CD8-positive, alpha-beta memory T cell (primary cell): ENCODE results near the gene ARID3C. TPM values are rescaled to one million over a fixed set of nuclear protein-coding genes. Genes with fewer than 3 reads are reported as not detected.

Source experiments
- CTCF ChIA-PET: fragments of 350-600 bp; sonication (Branson Sonifier 250); formaldehyde crosslinking; loops from one replicate; lab custom pipeline; 2021; ENCODE audit warnings: antibody characterized with exemption; lab: Charles Lee
- POLR2A ChIA-PET: fragments of 350-600 bp; sonication (Branson Sonifier 250); formaldehyde crosslinking; loops from one replicate; lab custom pipeline; 2021; ENCODE audit warnings: antibody characterized with exemption; lab: Charles Lee
- DNase-seq, 5 donors: peaks; one replicate each; pipeline versions ENCODE4 v3.0.0 to v3.0.0-alpha.2; 2020 to 2022; ENCODE audit warnings: mixed read lengths in 1 of 5
- H3K27ac ChIP-seq: one replicate; pipeline ENCODE4 v1.7.0; 2013; ENCODE audit warnings: low read depth, mild to moderate bottlenecking, low read length, moderate library complexity
- H3K27me3 ChIP-seq: 2 replicates; pipeline ENCODE4 v1.7.0; 2013; ENCODE audit warnings: low read length, mild to moderate bottlenecking; ENCODE audit not compliant: insufficient read depth, poor library complexity, severe bottlenecking
- H3K36me3 ChIP-seq: 2 replicates; pipeline ENCODE4 v1.7.0; 2013; ENCODE audit warnings: mild to moderate bottlenecking, low read length, moderate library complexity; ENCODE audit not compliant: insufficient read depth
- H3K4me1 ChIP-seq: 2 replicates; pipeline ENCODE4 v1.7.0; 2013; ENCODE audit warnings: mild to moderate bottlenecking, low read length, moderate library complexity; ENCODE audit not compliant: insufficient read depth
- H3K4me3 ChIP-seq: 2 replicates; pipeline ENCODE4 v1.7.0; 2013; ENCODE audit warnings: mild to moderate bottlenecking, low read length
- H3K9me3 ChIP-seq: 2 replicates; pipeline ENCODE4 v1.7.0; 2013; ENCODE audit warnings: mild to moderate bottlenecking, low read length
- H3K27ac Mint-ChIP-seq, 8 donors: one replicate each; pipeline ENCODE4 v1.8.0; 2020 to 2021; ENCODE audit warnings: mixed read lengths in 8 of 8, mild to moderate bottlenecking in 6 of 8, inconsistent platforms in 3 of 8, moderate library complexity in 3 of 8
- H3K27me3 Mint-ChIP-seq, 2 donors: one replicate each; pipeline ENCODE4 v1.8.0; 2020 to 2021; ENCODE audit warnings: mixed read lengths in 2 of 2, mild to moderate bottlenecking in 1 of 2, moderate library complexity in 1 of 2
- H3K36me3 Mint-ChIP-seq, 3 donors: one replicate each; pipeline ENCODE4 v1.8.0; 2020 to 2021; ENCODE audit warnings: mixed read lengths in 3 of 3, inconsistent platforms in 1 of 3, mild to moderate bottlenecking in 1 of 3
- H3K4me1 Mint-ChIP-seq, 3 donors: one replicate each; pipeline ENCODE4 v1.8.0; 2020 to 2021; ENCODE audit warnings: mixed read lengths in 3 of 3, inconsistent platforms in 1 of 3, mild to moderate bottlenecking in 1 of 3
- H3K4me3 Mint-ChIP-seq, 7 donors: one replicate each; pipeline ENCODE4 v1.8.0; 2020 to 2021; ENCODE audit warnings: mixed read lengths in 7 of 7, mild to moderate bottlenecking in 6 of 7, moderate library complexity in 4 of 7, inconsistent platforms in 2 of 7
- H3K9me3 Mint-ChIP-seq, 5 donors: one replicate each; pipeline ENCODE4 v1.8.0; 2020 to 2022; ENCODE audit warnings: mixed read lengths in 5 of 5, mild to moderate bottlenecking in 3 of 5, moderate library complexity in 2 of 5, inconsistent platforms in 1 of 5
- polyA plus RNA-seq: library from polyadenylated mRNA; unstranded; fragments of 300-500 nt; fragmentation: Illumina TruSeq; gene quantifications from one replicate; pipeline ENCODE4 v1.2.3, GENCODE V29; 2021
- total RNA-seq, 2 experiments: library from RNA; stranded (reverse); gene quantifications; one replicate each; pipeline ENCODE4 v1.2.3, GENCODE V29; 2021

ARID3C gene
- total and polyA plus RNA-seq, 3 experiments from 2014 or later = 0.22 to 0.44 TPM; not detected in 1

DNA sequence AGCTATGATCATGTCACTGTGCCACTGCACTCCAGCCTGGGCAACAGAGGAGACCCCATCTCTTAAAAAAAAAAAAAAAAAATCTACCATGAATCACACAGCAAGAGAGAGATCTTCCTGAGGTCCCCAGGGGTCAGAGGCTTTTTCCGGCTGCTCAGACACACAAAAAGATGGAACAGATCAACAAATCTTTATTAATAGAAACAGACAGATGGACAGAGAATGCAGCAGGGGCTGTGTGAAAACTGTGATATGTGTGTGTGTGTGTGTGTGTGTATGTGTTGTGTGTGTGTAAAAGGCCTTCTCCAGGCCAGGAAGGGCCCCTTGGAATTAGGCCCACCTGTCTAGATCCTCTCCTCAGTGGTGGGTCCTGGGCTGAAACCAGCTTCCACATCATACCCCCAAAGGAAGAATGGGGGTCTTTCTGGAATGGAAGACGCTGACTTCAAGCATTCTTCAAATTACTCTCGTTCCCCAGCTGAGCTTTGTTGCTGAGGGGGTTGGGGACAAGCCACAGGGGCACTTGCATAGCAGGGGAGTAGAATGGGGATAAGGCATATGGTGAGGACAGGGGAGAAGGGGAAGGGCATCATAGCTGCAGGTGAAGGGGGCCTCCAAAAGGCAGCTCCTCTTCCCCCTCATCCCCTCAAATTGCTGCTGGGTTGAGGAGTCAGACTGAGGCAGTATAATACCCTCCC lies 5.8 kb upstream of the ARID3C start:
- CTCF ChIA-PET = interaction anchor here (0.7 to 9.5 kb wide), 14 partner anchors 12 to 231 kb away, joined by 3 to 141 read pairs (median 14); partner anchors contain the start of genes CCL27, DCTN3, GALT and RPP25L
- DNase-seq = no peak
- H3K9me3 Mint-ChIP-seq = no peaks in the 10 kb centered on the region
- peaks cover 6% of the 10 kb centered on the region for H3K36me3 ChIP-seq
- H3K4me1 Mint-ChIP-seq = peaks cover 37 to 40% (median 39%) of the 10 kb centered on the region in 3 donors
- peaks cover 0 to 21% (median 0%) of the 10 kb centered on the region in 3 donors for H3K36me3 Mint-ChIP-seq
- POLR2A ChIA-PET = interaction anchor here (0.7 to 2.8 kb wide), 4 partner anchors 15 to 24 kb away, joined by 3 to 12 read pairs (median 6); partner anchors contain the start of genes DCTN3 and RPP25L
- no peaks in the 10 kb centered on the region for H3K27me3 ChIP-seq
- H3K27ac Mint-ChIP-seq = peak overlapping the region in 3 of 8 donors; percentile 20 to 80 (median 38)
- peaks cover 7 to 11% of the 10 kb centered on the region in 2 donors for H3K27me3 Mint-ChIP-seq
- H3K9me3 ChIP-seq = no peaks in the 10 kb centered on the region
- no peak overlapping the region for H3K4me3 ChIP-seq
- peak overlapping the region in 1 of 7 donors; percentile 8 for H3K4me3 Mint-ChIP-seq
- no peak overlapping the region for H3K27ac ChIP-seq
- H3K4me1 ChIP-seq = peaks cover 22% of the 10 kb centered on the region

DNA sequence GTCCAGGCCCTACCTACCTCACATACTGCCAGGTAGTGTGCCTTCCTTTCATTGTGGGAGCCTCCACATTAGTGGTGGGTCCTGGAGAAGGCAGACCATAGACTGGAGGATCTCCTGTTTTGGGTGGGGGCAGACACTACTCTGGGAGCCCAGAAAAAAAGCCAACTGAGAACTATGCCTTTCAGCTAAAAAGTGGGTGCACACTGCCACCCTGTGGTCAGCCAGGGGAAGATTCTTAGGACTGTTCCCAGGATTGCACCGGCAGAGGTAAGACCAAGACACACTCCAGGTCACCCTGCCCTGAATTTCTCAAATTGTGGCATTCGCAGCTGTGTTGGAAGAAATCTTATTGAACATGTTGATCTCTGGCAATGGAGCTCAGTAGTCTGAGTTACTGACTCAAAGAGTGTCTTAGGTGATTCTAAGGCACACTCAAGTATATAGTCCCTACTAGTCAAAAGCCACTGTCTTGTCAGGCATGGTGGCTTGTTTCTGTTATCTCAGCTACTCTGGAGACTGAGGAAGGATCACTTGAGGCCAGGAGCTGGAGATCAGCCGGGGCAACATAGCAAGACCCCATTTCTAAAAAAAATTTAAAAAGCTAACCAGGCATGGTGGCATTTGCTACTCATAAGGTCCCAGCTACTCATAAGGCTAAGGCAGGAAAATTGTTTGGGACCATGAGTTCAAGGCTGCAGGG lies 5.1 kb upstream of the ARID3C start:
- Mint-ChIP-seq H3K4me3 (peak overlapping the region in 3 of 7 donors; percentile 43 to 80 (median 79)), H3K27me3 (peaks cover 14 to 18% of the 10 kb centered on the region in 2 donors), H3K9me3 (no peaks in the 10 kb centered on the region), H3K36me3 (peaks cover 0 to 21% (median 0%) of the 10 kb centered on the region in 3 donors), H3K4me1 (peaks cover 40 to 45% (median 44%) of the 10 kb centered on the region in 3 donors), H3K27ac (peak overlapping the region in 4 of 8 donors; percentile 24 to 66 (median 58))
- Histone ChIP-seq H3K4me3 (no peak overlapping the region), H3K27ac (no peak overlapping the region), H3K27me3 (no peaks in the 10 kb centered on the region), H3K4me1 (peaks cover 27% of the 10 kb centered on the region), H3K36me3 (peaks cover 6% of the 10 kb centered on the region), H3K9me3 (no peaks in the 10 kb centered on the region)
- DNase-seq = peak; percentile 58 to 82 (median 69)
- ChIA-PET CTCF (interaction anchor here (0.7 to 9.5 kb wide), 14 partner anchors 11 to 230 kb away, joined by 3 to 141 read pairs (median 14); partner anchors contain the start of genes CCL27, DCTN3, GALT and RPP25L), POLR2A (interaction anchor here (0.7 to 2.8 kb wide), 4 partner anchors 14 to 23 kb away, joined by 3 to 12 read pairs (median 6); partner anchors contain the start of genes DCTN3 and RPP25L)

DNA sequence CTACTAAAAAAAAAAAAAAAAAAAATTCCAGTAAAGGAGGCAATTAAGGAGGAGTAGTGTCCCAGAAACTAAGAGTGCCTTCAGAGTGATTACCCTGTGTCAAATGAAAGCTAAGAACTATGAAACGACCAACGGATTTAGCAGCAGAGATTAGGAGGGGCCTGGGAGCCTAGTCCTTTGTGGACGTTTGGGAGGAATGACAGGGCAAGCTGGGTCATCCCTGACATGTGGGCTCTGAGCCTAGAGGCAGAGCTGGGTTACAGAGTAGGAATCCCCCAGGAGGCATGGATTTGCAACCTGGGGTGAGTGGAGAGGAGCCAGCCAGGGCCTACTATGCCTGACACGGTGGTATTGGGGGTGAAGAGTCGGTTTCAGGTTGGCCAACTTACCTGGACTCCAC lies 4.3 kb upstream of the ARID3C start:
- H3K27ac Mint-ChIP-seq = peak overlapping the region in 2 of 8 donors; percentile 10 to 11
- peak overlapping the region in 1 of 7 donors; percentile 6 for H3K4me3 Mint-ChIP-seq
- peaks cover 38 to 42% (median 42%) of the 10 kb centered on the region in 3 donors for H3K4me1 Mint-ChIP-seq
- no peak overlapping the region for H3K4me3 ChIP-seq
- peaks cover 6% of the 10 kb centered on the region for H3K36me3 ChIP-seq
- peaks cover 19 to 24% of the 10 kb centered on the region in 2 donors for H3K27me3 Mint-ChIP-seq
- H3K9me3 Mint-ChIP-seq = no peaks in the 10 kb centered on the region
- no peaks in the 10 kb centered on the region for H3K9me3 ChIP-seq
- peaks cover 5% of the 10 kb centered on the region for H3K27me3 ChIP-seq
- peaks cover 0 to 21% (median 0%) of the 10 kb centered on the region in 3 donors for H3K36me3 Mint-ChIP-seq
- peaks cover 26% of the 10 kb centered on the region for H3K4me1 ChIP-seq
- no peak overlapping the region for H3K27ac ChIP-seq
- POLR2A ChIA-PET = interaction anchor here (1.2 to 2.8 kb wide), 3 partner anchors 13 to 22 kb away, joined by 5 to 12 read pairs (median 7); partner anchors contain the start of genes DCTN3 and RPP25L
- CTCF ChIA-PET = interaction anchor here (0.8 to 9.5 kb wide), 10 partner anchors 10 to 133 kb away, joined by 4 to 141 read pairs (median 20); partner anchors contain the start of genes CCL27, DCTN3, GALT and RPP25L
- no peak for DNase-seq

DNA sequence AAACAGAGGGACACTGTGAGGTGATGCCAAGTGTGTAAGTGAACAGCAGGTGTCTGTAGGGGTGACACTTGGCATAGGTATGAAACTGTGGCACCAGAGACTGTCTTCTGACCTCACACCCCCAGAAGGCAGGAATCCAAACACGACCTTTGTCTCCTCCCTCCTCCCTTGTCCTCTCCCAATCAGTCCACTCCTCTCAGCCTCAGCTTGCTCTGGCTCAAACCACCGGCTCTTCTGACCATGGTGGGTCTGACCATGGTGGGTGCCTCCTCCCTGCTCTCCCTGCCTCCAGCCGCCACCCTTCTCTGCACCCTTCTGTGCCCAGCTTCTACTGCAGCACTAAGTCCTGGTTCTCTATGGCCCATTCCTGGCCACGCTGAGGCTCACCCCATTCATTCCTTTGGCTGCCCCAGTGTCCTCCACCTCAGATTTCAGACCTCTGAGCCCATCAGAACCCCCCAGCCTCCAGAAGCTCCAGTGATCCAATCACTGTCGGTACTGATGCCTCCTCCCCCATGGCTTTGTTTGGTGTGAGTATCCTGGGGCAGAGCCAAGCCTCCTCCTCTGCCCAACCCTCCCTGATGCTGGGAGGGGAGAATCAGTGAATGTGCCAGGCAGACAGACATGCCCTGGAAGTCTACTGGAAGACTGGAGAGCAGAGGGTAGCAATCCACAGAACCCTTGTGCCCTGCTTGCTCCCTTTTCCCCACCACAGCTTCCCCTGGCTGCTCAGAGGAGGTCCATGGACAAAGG lies 1.7 kb upstream of the ARID3C start:
- Mint-ChIP-seq H3K4me3 (peak overlapping the region in 4 of 7 donors; percentile 11 to 49 (median 43)), H3K4me1 (peaks cover 21 to 27% (median 25%) of the 10 kb centered on the region in 3 donors), H3K9me3 (no peaks in the 10 kb centered on the region), H3K36me3 (peaks cover 0 to 9% (median 0%) of the 10 kb centered on the region in 3 donors), H3K27me3 (peaks cover 35 to 47% of the 10 kb centered on the region in 2 donors), H3K27ac (peak overlapping the region in 1 of 8 donors; percentile 93)
- peaks cover 17% of the 10 kb centered on the region for H3K4me1 ChIP-seq
- ChIA-PET CTCF (interaction anchor here (1.5 to 9.5 kb wide), 3 partner anchors 16 to 39 kb away, joined by 3 to 141 read pairs (median 6); partner anchors contain the start of genes GALT and RPP25L), POLR2A (interaction anchor here (0.8 to 1.1 kb wide), 2 partner anchors 10 to 18 kb away, joined by 3 to 4 read pairs; partner anchors contain the start of genes DCTN3 and RPP25L)
- peaks cover 30% of the 10 kb centered on the region for H3K27me3 ChIP-seq
- no peak overlapping the region for H3K27ac ChIP-seq
- H3K4me3 ChIP-seq = no peak overlapping the region
- no peaks in the 10 kb centered on the region for H3K9me3 ChIP-seq
- no peak for DNase-seq
- H3K36me3 ChIP-seq = peaks cover 6% of the 10 kb centered on the region

DNA sequence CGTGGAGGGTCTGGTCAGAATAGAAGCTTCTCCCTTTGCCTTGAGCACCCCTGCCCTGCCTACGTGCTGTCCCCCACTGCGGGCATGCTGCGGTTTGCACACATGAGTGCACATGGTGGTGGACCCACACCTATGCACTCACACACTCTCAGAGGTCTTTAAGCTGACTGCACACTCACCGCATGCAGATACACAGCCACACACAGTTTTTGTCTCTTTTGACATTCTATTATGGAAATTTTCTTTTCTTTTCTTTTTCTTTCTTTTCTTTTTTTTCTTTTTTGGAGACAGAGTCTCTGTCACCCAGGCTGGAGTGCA lies 584 bp upstream of the ARID3C start:
- POLR2A ChIA-PET = no interaction called here
- Histone ChIP-seq H3K27me3 (peaks cover 37% of the 10 kb centered on the region), H3K27ac (no peak overlapping the region), H3K4me3 (peak overlapping the region; percentile 31), H3K36me3 (no peaks in the 10 kb centered on the region), H3K4me1 (peaks cover 16% of the 10 kb centered on the region), H3K9me3 (no peaks in the 10 kb centered on the region)
- H3K27ac Mint-ChIP-seq = peak overlapping the region in 2 of 8 donors; percentile 3 to 43
- peak overlapping the region; percentile 80 to 91 (median 84) for H3K4me3 Mint-ChIP-seq
- H3K27me3 Mint-ChIP-seq = peaks cover 40 to 52% of the 10 kb centered on the region in 2 donors
- H3K9me3 Mint-ChIP-seq = no peaks in the 10 kb centered on the region
- CTCF ChIA-PET = interaction anchor here (0.7 to 2.5 kb wide), 4 partner anchors 9 to 17 kb away, joined by 3 to 6 read pairs (median 4); partner anchors contain the start of gene RPP25L
- peaks cover 0 to 1% (median 0%) of the 10 kb centered on the region in 3 donors for H3K36me3 Mint-ChIP-seq
- no peak for DNase-seq
- H3K4me1 Mint-ChIP-seq = peaks cover 18 to 22% (median 20%) of the 10 kb centered on the region in 3 donors

DNA sequence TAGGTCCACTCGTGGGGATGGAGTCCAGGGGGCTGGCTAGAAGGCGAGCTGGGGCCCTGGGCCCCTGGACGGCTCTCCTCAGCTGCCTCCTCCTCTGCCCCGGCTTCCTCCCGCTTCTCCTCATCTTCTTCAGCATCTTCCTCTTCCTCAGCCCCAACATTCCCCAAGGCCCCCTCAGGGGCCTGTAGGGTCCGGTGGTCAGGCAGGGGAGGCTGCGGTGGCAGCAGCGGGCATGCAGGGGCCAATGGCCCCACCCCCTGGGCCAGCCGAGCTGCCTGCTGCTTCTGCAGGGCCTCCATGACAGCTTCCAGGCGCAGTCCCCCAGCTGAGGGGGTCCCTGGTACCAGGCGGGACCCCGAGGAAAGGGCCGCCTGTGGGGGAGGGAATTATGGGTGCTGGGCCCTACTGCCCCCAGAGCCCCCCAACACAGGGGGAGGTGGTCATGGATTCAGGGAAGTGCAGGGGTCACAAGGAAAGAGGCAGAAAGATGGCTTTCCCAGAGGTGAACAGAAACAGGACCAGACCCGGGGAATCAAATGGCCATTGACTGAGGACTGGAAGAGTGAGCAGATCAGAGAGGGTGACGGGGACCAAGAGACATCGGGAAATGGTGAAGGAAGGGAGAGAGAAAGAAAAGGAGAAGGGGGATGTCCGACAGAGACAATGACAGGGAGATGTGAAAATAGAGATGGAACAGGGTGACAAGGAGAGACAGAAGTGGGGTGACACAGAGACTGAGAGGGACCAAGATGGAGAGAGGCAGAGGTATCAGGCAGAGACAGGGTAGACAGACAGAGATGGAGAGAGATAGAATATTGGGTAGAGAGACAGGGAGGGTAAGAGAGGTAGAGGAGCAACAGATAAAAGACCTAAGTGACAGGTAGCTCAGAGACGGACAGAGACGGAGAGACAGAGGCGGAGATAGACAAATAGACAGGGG lies 880 bp downstream of the ARID3C start:
- POLR2A ChIA-PET = interaction anchor here (0.6 kb wide), 1 partner anchor 10 kb away, joined by 3 read pairs; the partner anchor contains the start of gene SIGMAR1
- Mint-ChIP-seq H3K27ac (peak overlapping the region in 4 of 8 donors; percentile 17 to 51 (median 37)), H3K4me3 (peak overlapping the region; percentile 80 to 89 (median 83)), H3K9me3 (no peaks in the 10 kb centered on the region), H3K36me3 (no peaks in the 10 kb centered on the region), H3K4me1 (peaks cover 19 to 25% (median 19%) of the 10 kb centered on the region in 3 donors), H3K27me3 (peaks cover 48 to 64% of the 10 kb centered on the region in 2 donors)
- Histone ChIP-seq H3K4me3 (peak overlapping the region; percentile 45), H3K27ac (no peak overlapping the region), H3K27me3 (peaks cover 49% of the 10 kb centered on the region), H3K9me3 (no peaks in the 10 kb centered on the region), H3K4me1 (peaks cover 16% of the 10 kb centered on the region), H3K36me3 (no peaks in the 10 kb centered on the region)
- DNase-seq = no peak
- CTCF ChIA-PET = interaction anchor here (1.2 kb wide), 1 partner anchor 8 kb away, joined by 4 read pairs; the partner anchor contains the start of gene DCTN3
